K562 (cell line): ENCODE data around the gene CDCP1. TPM values are rescaled to one million over a fixed set of nuclear protein-coding genes. Genes with fewer than 3 reads are reported as not detected.

ENCODE experiments used
- ATAC-seq: fragments of 200-7000 bp; cut with Tn5 transposase; 3 replicates; pipeline ENCODE4 v1.9.1; 2020; ENCODE audit warnings: moderate library complexity
- BruUV-seq: library from RNA; stranded (reverse); fragments of 400-500 nt; replicated peaks from 2 replicates; lab custom pipeline; 2021; lab: Mats Ljungman, UMichigan
- CTCF ChIA-PET: fragments of 300-600 bp; formaldehyde crosslinking; extraction: SDS; loops from one replicate; lab custom pipeline; 2021; ENCODE audit warnings: low intra/inter-chr PET ratio; lab: Yijun Ruan, JAX
- POLR2A ChIA-PET: fragments of 300-600, 350-650 bp; sonication (Branson Sonifier 250); formaldehyde crosslinking; extraction: SDS; loops from one replicate; lab custom pipeline; 2021; ENCODE audit warnings: antibody characterized with exemption, inconsistent platforms; lab: Yijun Ruan, JAX
- DNase-seq, 4 experiments: peaks; one replicate each; pipeline versions ENCODE4 v3.0.0 to v3.0.0-alpha.2; 2011 to 2018; ENCODE audit warnings: low spot score in 3 of 4, mixed read lengths in 3 of 4; ENCODE audit errors: extremely low read depth in 1 of 4
- FAIRE-seq: peaks from 2 replicates; lab custom pipeline; 2011; peaks lifted over from hg19 to GRCh38; lab: Jason Lieb, UNC
- H2AFZ ChIP-seq: 2 replicates; pipeline ENCODE4 v1.6.0; 2011; ENCODE audit warnings: low read depth, low read length, control low read depth, inconsistent platforms
- H3K27ac ChIP-seq: fragments of 200-600 bp; 3 replicates; pipeline ENCODE4 v1.8.0; 2011; ENCODE audit warnings: low read depth, mild to moderate bottlenecking, control low read depth, inconsistent platforms, low read length, moderate library complexity, mixed read lengths; ENCODE audit errors: extremely low read depth
- H3K27me3 ChIP-seq, 2 experiments: fragments of 300-600 bp in 1 of 2; 2 replicates in 1 of 2; 3 replicates in 1 of 2; pipeline versions ENCODE4 v1.6.0 to v1.8.0; 2011; ENCODE audit warnings: inconsistent platforms in 2 of 2, low read length in 2 of 2, mild to moderate bottlenecking in 1 of 2, mixed read lengths in 1 of 2, moderate library complexity in 1 of 2; ENCODE audit not compliant: control insufficient read depth in 2 of 2, insufficient read depth in 2 of 2
- H3K36me3 ChIP-seq: fragments of 300-600 bp; 3 replicates; pipeline ENCODE4 v1.8.0; 2011; ENCODE audit warnings: mild to moderate bottlenecking, low read length, inconsistent platforms; ENCODE audit not compliant: control insufficient read depth, insufficient read depth
- H3K4me1 ChIP-seq, 2 experiments: fragments of 200-600 bp in 1 of 2; replicated peaks in 1 of 2; 2 replicates in 1 of 2; 3 replicates in 1 of 2; pipeline versions ENCODE4 v1.5.1 to v1.8.0; 2011; ENCODE audit warnings: inconsistent platforms in 2 of 2, low read length in 2 of 2, mild to moderate bottlenecking in 1 of 2, mixed read lengths in 1 of 2, moderate library complexity in 1 of 2; ENCODE audit not compliant: control insufficient read depth in 2 of 2, insufficient read depth in 2 of 2
- H3K4me2 ChIP-seq: 2 replicates; pipeline ENCODE4 v1.6.1; 2011; ENCODE audit warnings: low read length, control low read depth, inconsistent platforms, mixed read lengths; ENCODE audit not compliant: insufficient read depth
- H3K4me3 ChIP-seq: fragments of 200-600 bp; sonication (generic), shearing (Covaris generic); 2 replicates; pipeline ENCODE4 v1.5.1; 2016; ENCODE audit warnings: control low read depth, inconsistent platforms
- H3K79me2 ChIP-seq: fragments of 200-600 bp; 3 replicates; pipeline ENCODE4 v1.8.0; 2011; ENCODE audit warnings: low read length, inconsistent platforms; ENCODE audit not compliant: control insufficient read depth, insufficient read depth
- H3K9ac ChIP-seq, 2 experiments: 2 replicates each; pipeline versions ENCODE4 v1.6.0 to v1.6.1; 2011; ENCODE audit warnings: low read depth in 2 of 2, low read length in 2 of 2, control low read depth in 1 of 2, inconsistent platforms in 1 of 2, mild to moderate bottlenecking in 1 of 2, mixed read lengths in 1 of 2; ENCODE audit not compliant: insufficient read depth in 1 of 2
- H3K9me1 ChIP-seq: one replicate; pipeline ENCODE4 v1.6.0; 2011; ENCODE audit warnings: inconsistent platforms, mild to moderate bottlenecking, low read length, moderate library complexity; ENCODE audit not compliant: control insufficient read depth, insufficient read depth
- H3K9me3 ChIP-seq: replicated peaks from 2 replicates; pipeline ENCODE4 v1.5.1; 2011; ENCODE audit warnings: low read depth, low read length, inconsistent platforms; ENCODE audit not compliant: control insufficient read depth, insufficient read depth
- H4K20me1 ChIP-seq: replicated peaks from 2 replicates; pipeline ENCODE4 v1.6.1; 2011; ENCODE audit warnings: low read length, inconsistent platforms, mixed read lengths; ENCODE audit not compliant: control insufficient read depth, insufficient read depth
- CC2D1A ChIP-seq: fragments of 450-650 bp; IDR thresholded peaks from 2 replicates; pipeline ENCODE4 v1.6.1; 2017; ENCODE audit warnings: mild to moderate bottlenecking
- DMBX1 ChIP-seq: fragments of 250-450 bp; sonication (Bioruptor Pico); IDR thresholded peaks from 2 replicates; pipeline ENCODE4 v1.8.0; 2022; ENCODE audit warnings: inconsistent platforms, mild to moderate bottlenecking, moderate library complexity, borderline replicate concordance
- KLF16 ChIP-seq: IDR thresholded peaks from 2 replicates; pipeline ENCODE4 v1.6.1; 2016; ENCODE audit warnings: antibody characterized with exemption
- MAFK ChIP-seq: IDR thresholded peaks from 2 replicates; pipeline ENCODE4 v1.6.1; 2011; ENCODE audit warnings: low read length, improper control_type of control experiment
- MCM7 ChIP-seq, 2 experiments: fragments of 450-650 bp; IDR thresholded peaks; 2 replicates each; pipeline ENCODE4 v1.6.1; 2016 to 2018
- MYNN ChIP-seq, 2 experiments: sonication (generic); formaldehyde crosslinking in 1 of 2; IDR thresholded peaks; 2 replicates each; pipeline versions ENCODE4 v1.5.0 to v1.6.1; 2016 to 2020; ENCODE audit warnings: antibody characterized with exemption in 1 of 2, missing genetic modification reagents in 1 of 2
- NR2C1 ChIP-seq, 2 experiments: fragments of 450-650 bp; IDR thresholded peaks; 2 replicates each; pipeline ENCODE4 v1.6.1; 2017; ENCODE audit warnings: mild to moderate bottlenecking in 2 of 2, antibody characterized with exemption in 1 of 2, inconsistent platforms in 1 of 2, missing compliant biosample characterization in 1 of 2, missing genetic modification characterization in 1 of 2
- RBFOX2 ChIP-seq: fragments of 200-400 bp; formaldehyde crosslinking; IDR thresholded peaks from 2 replicates; pipeline ENCODE4 v1.6.1; 2017; ENCODE audit warnings: low read depth, mild to moderate bottlenecking, low read length, moderate library complexity
- THRAP3 ChIP-seq: fragments of 450-650 bp; IDR thresholded peaks from 2 replicates; pipeline ENCODE4 v1.6.1; 2016; ENCODE audit warnings: mild to moderate bottlenecking, inconsistent platforms, borderline replicate concordance
- ZNF431 ChIP-seq: sonication (generic); formaldehyde crosslinking; IDR thresholded peaks from 2 replicates; pipeline ENCODE4 v1.8.0; 2022; ENCODE audit warnings: mild to moderate bottlenecking, missing genetic modification reagents
- ZNF512 ChIP-seq: IDR thresholded peaks from 2 replicates; pipeline ENCODE4 v1.6.1; 2016; ENCODE audit warnings: missing genetic modification characterization, missing compliant biosample characterization
- WGBS: fragments of 100-300 bp; shearing (Covaris generic); methylation state at CpG from one replicate; pipeline ENCODE4 v1.1.6; 2016; ENCODE audit warnings: low coverage, mixed read lengths; ENCODE audit not compliant: insufficient coverage; ENCODE audit errors: missing lambda C conversion rate; 5-methylcytosine and 5-hydroxymethylcytosine counted together
- in situ Hi-C: fragments of 300-500 bp; cut with MboI; formaldehyde crosslinking; loops from 4 replicates; pipeline ENCODE4 v1.15.0; 2018; ENCODE audit warnings: inconsistent platforms, mixed read lengths
- intact Hi-C: fragments of 100-400 bp; cut with micrococcal nuclease; formaldehyde crosslinking; loops from 2 replicates; pipeline ENCODE4 v1.14.2; 2022
- polyA plus RNA-seq, 8 experiments: library from polyadenylated mRNA; depleted of rRNA in 4 of 8; stranded (reverse) in 5 of 8; unstranded in 3 of 8; fragments of >200 nt; fragmentation: Nextera tagmentation in 2 of 8; fragmentation: Illumina TruSeq in 1 of 8; extraction: Ambion mirVana in 2 of 8; extraction: Trizol in 1 of 8; gene quantifications; 2 replicates each; pipeline versions ENCODE4 v1.2.1 to v1.2.3, GENCODE V29; 2011 to 2014; ENCODE audit warnings: inconsistent platforms in 1 of 8, missing spikeins in 1 of 8
- total RNA-seq, 7 experiments: library from RNA; depleted of rRNA in 6 of 7; stranded (reverse); fragments of >200 nt in 6 of 7; fragmentation: Illumina TruSeq in 2 of 7; extraction: Trizol in 2 of 7; gene quantifications; 2 replicates each; pipeline versions ENCODE4 v1.2.1 to v1.2.3, GENCODE V29; 2011 to 2021; ENCODE audit warnings: low replicate concordance in 1 of 7

The CDCP1 gene
- total and polyA plus RNA-seq, 9 of the 15 experiments (the other 6 are each of a cell fraction or from before 2014, with no cell fraction given) = 3.9 to 16.4 (median 5.2) TPM

- POLR2A ChIA-PET = interaction anchor here (0.8 to 1.9 kb wide), 4 partner anchors 12 to 108 kb away, joined by 3 to 6 read pairs (median 4); no protein-coding TSS in a partner anchor
These were observed 53.0 kb downstream of the CDCP1 start for GRCh38 chr3:45093176-45093575.

GRCh38 chr3:45092132-45093031 lies 53.8 kb downstream of the CDCP1 start:
- intact Hi-C loops = loop anchor here (1.0 to 2.0 kb wide), 6 partner anchors 12 to 75 kb away; no protein-coding TSS in a partner anchor
- peak; percentile 96 for FAIRE-seq
- no peaks in the 10 kb centered on the region for H3K27me3 ChIP-seq
- H3K79me2 ChIP-seq = no peaks in the 10 kb centered on the region; the same call in 2 of the 3 replicates
- H3K4me2 ChIP-seq = peak overlapping the region; percentile 36; the same call in 1 of the 2 replicates
- H4K20me1 ChIP-seq = no peaks in the 10 kb centered on the region
- peak; percentile 61 to 95 (median 77) for DNase-seq
- H2AFZ ChIP-seq = peak overlapping the region; percentile 14
- peaks cover 28 to 57% of the 10 kb centered on the region in 2 experiments for H3K4me1 ChIP-seq
- CTCF ChIA-PET = interaction anchor here (0.6 to 1.6 kb wide), 3 partner anchors 52 to 358 kb away, joined by 3 to 6 read pairs (median 3); no protein-coding TSS in a partner anchor
- 9% methylated on average over 12 of the region's 12 CpGs for WGBS
- POLR2A ChIA-PET = interaction anchor here (0.7 to 1.9 kb wide), 11 partner anchors 9 to 84 kb away, joined by 3 to 6 read pairs (median 4); no protein-coding TSS in a partner anchor
- no peaks in the 10 kb centered on the region for H3K9me1 ChIP-seq
- in situ Hi-C loops = no loop called here
- peak overlapping the region; percentile 72 for H3K27ac ChIP-seq
- H3K9me3 ChIP-seq = peaks cover 9% of the 10 kb centered on the region
- H3K4me3 ChIP-seq = no peak overlapping the region
- H3K9ac ChIP-seq = peak overlapping the region; percentile 40 to 80
- H3K36me3 ChIP-seq = peaks cover 38% of the 10 kb centered on the region
- ATAC-seq = peak; percentile 85
- BruUV-seq = no TSS peak
- TF ChIP-seq ZNF431 (CRISPR knock-in tag) (no peak), MAFK (0 out of 2 replicates have a peak, but pooled peaks have one; percentile 10), NR2C1 (IDR thresholded peaks at IDR 0.05) (no peak), NR2C1 (tag; IDR thresholded peaks at IDR 0.05) (no peak), MYNN (IDR thresholded peaks at IDR 0.05) (peak; percentile 77), MYNN (CRISPR knock-in tag; IDR thresholded peaks at IDR 0.05) (no peak), CC2D1A (peak; percentile 77), MCM7 (IDR thresholded peaks at IDR 0.05) (no peak), KLF16 (peak; percentile 57; the same call in 1 of the 2 replicates), ZNF512 (tag) (no peak)

More at GRCh38 chr3:45093176-45093575, 53.0 kb downstream of the CDCP1 start:
- Histone ChIP-seq H3K36me3 (peaks cover 38% of the 10 kb centered on the region), H3K4me3 (no peak overlapping the region), H3K27me3 (no peaks in the 10 kb centered on the region), H4K20me1 (no peaks in the 10 kb centered on the region), H3K9me3 (peaks cover 9% of the 10 kb centered on the region), H3K9ac (peak overlapping the region; percentile 31 to 64), H3K4me1 (peaks cover 28 to 58% of the 10 kb centered on the region in 2 experiments), H2AFZ (no peak overlapping the region), H3K4me2 (no peak overlapping the region)
- DNase-seq (no peak), ATAC-seq (no peak)
- in situ Hi-C loops (no loop called here), intact Hi-C loops (loop anchor here (2.0 kb wide), 1 partner anchor 38 kb away; no protein-coding TSS in a partner anchor)
- 0 out of 2 replicates have a peak, but pooled peaks have one; percentile 20 for TF ChIP-seq RBFOX2
- TF ChIP-seq THRAP3 = no peak
- 0 out of 2 replicates have a peak, but pooled peaks have one; percentile 29 for TF ChIP-seq DMBX1 (CRISPR knock-in tag)
- TF ChIP-seq, all 486 proteins: peak for 2
- 87% methylated on average over 8 of the region's 8 CpGs for WGBS
- BruUV-seq = no TSS peak
- Histone ChIP-seq H3K79me2 (no peaks in the 10 kb centered on the region; the same call in 2 of the 3 replicates), H3K27ac (peak overlapping the region; percentile 72), H3K9me1 (no peaks in the 10 kb centered on the region)
- no peak for FAIRE-seq
- CTCF ChIA-PET = no interaction called here
